K562 (cell line): Measurements from ENCODE around the gene GJC2. TPM values are rescaled to one million over a fixed set of nuclear protein-coding genes. Genes with fewer than 3 reads are reported as not detected.

ENCODE experiments used
- DPF2 ChIP-seq: fragments of 450-650 bp; IDR thresholded peaks from 2 replicates; pipeline ENCODE4 v1.6.1; 2016
- ELK3 ChIP-seq: fragments of 450-650 bp; formaldehyde crosslinking; IDR thresholded peaks from 2 replicates; pipeline ENCODE4 v1.4.0; 2020; ENCODE audit warnings: mild to moderate bottlenecking
- MBD1 ChIP-seq: fragments of 250-450 bp; sonication (Bioruptor Pico); IDR thresholded peaks from 2 replicates; pipeline ENCODE4 v1.8.0; 2022; ENCODE audit warnings: inconsistent platforms
- MGA ChIP-seq: fragments of 450-650 bp; IDR thresholded peaks from 2 replicates; pipeline ENCODE4 v1.6.1; 2016; ENCODE audit warnings: mild to moderate bottlenecking, moderate library complexity
- MNT ChIP-seq, 2 experiments: fragments of 450-650 bp; conservative IDR thresholded peaks; 2 replicates each; pipeline ENCODE4 v1.6.1; 2017; ENCODE audit warnings: mild to moderate bottlenecking in 2 of 2, moderate library complexity in 2 of 2
- TARDBP ChIP-seq: fragments of 450-650 bp; IDR thresholded peaks from 2 replicates; pipeline ENCODE4 v1.6.1; 2016
- THRB ChIP-seq: fragments of 450-650 bp; formaldehyde crosslinking; conservative IDR thresholded peaks from 2 replicates; pipeline ENCODE4 v1.4.0; 2022; ENCODE audit warnings: mild to moderate bottlenecking, missing genetic modification characterization
- ZFP1 ChIP-seq: fragments of 450-650 bp; formaldehyde crosslinking; IDR thresholded peaks from 2 replicates; pipeline ENCODE4 v1.4.0; 2020; ENCODE audit warnings: mild to moderate bottlenecking, mixed read lengths
- ZNF436 ChIP-seq: fragments of 250-450, 450-650 bp; sonication (Bioruptor Pico); formaldehyde crosslinking; IDR thresholded peaks from 2 replicates; pipeline ENCODE4 v1.7.0; 2020; ENCODE audit warnings: mild to moderate bottlenecking
- polyA plus RNA-seq, 8 experiments: library from polyadenylated mRNA; depleted of rRNA in 4 of 8; stranded (reverse) in 5 of 8; unstranded in 3 of 8; fragments of >200 nt; fragmentation: Nextera tagmentation in 2 of 8; fragmentation: Illumina TruSeq in 1 of 8; extraction: Ambion mirVana in 2 of 8; extraction: Trizol in 1 of 8; gene quantifications; 2 replicates each; pipeline versions ENCODE4 v1.2.1 to v1.2.3, GENCODE V29; 2011 to 2014; ENCODE audit warnings: inconsistent platforms in 1 of 8, missing spikeins in 1 of 8
- total RNA-seq, 7 experiments: library from RNA; depleted of rRNA in 6 of 7; stranded (reverse); fragments of >200 nt in 6 of 7; fragmentation: Illumina TruSeq in 2 of 7; extraction: Trizol in 2 of 7; gene quantifications; 2 replicates each; pipeline versions ENCODE4 v1.2.1 to v1.2.3, GENCODE V29; 2011 to 2021; ENCODE audit warnings: low replicate concordance in 1 of 7

Gene GJC2
- total and polyA plus RNA-seq, 9 of the 15 experiments (the other 6 are each of a cell fraction or from before 2014, with no cell fraction given) = 0.03 to 0.62 (median 0.11) TPM; not detected in 2

- peak; percentile 37; the same call in 1 of the 2 replicates for TF ChIP-seq MGA
- TF ChIP-seq ELK3 = no peak
- no peak for TF ChIP-seq MBD1 (CRISPR knock-in tag)
- no peak for TF ChIP-seq TARDBP
- no peak for TF ChIP-seq ZFP1 (CRISPR knock-in tag)
- TF ChIP-seq THRB (CRISPR knock-in tag) = no peak
- TF ChIP-seq DPF2 = peak; percentile 36
- TF ChIP-seq ZNF436 (CRISPR knock-in tag) = no peak
- TF ChIP-seq MNT (conservative IDR thresholded peaks at IDR 0.05) = peak; percentile 90 to 93
Measured at GRCh38 chr1:228164561-228165371, 15.0 kb downstream of the GJC2 start (continued).
